Muscle of leg (tissue), 11 donors: ENCODE results near the gene SPEF1. TPM values are rescaled to one million over a fixed set of nuclear protein-coding genes. Genes with fewer than 3 reads are reported as not detected.

ENCODE experiments used
- DNase-seq: peaks from one replicate; pipeline ENCODE4 v3.0.0; 2013
- H3K27ac ChIP-seq: one replicate; pipeline ENCODE4 v1.5.1; 2013; ENCODE audit warnings: mild to moderate bottlenecking, low read length, control low read depth
- H3K27me3 ChIP-seq: one replicate; pipeline ENCODE4 v1.6.1; 2013; ENCODE audit warnings: low read length; ENCODE audit not compliant: control insufficient read depth, insufficient read depth
- H3K36me3 ChIP-seq: one replicate; pipeline ENCODE4 v1.6.1; 2013; ENCODE audit warnings: low read length; ENCODE audit not compliant: control insufficient read depth, insufficient read depth
- H3K4me1 ChIP-seq: one replicate; pipeline ENCODE4 v1.6.1; 2013; ENCODE audit warnings: low read length; ENCODE audit not compliant: control insufficient read depth, insufficient read depth
- H3K4me3 ChIP-seq: one replicate; pipeline ENCODE4 v1.5.1; 2013; ENCODE audit warnings: low read length, control low read depth
- H3K9me3 ChIP-seq: replicated peaks from 2 replicates; pipeline ENCODE4 v1.6.1; 2013; ENCODE audit warnings: low read depth, low read length; ENCODE audit not compliant: control insufficient read depth
- WGBS: methylation state at CpG from one replicate; pipeline ENCODE4 v1.1.5; 2013; ENCODE audit warnings: missing lambda C conversion rate; ENCODE audit not compliant: insufficient coverage; 5-methylcytosine and 5-hydroxymethylcytosine counted together
- polyA plus RNA-seq, 8 donors: library from polyadenylated mRNA; unstranded; fragments of 120-200 nt; gene quantifications; one replicate each; pipeline versions ENCODE4 v1.2.1 to v1.2.3, GENCODE V29; 2013; ENCODE audit warnings: inconsistent platforms in 1 of 8, low replicate concordance in 1 of 8; ENCODE audit not compliant: insufficient read length in 8 of 8, insufficient read depth in 1 of 8
- total RNA-seq: library from RNA; stranded (reverse); fragments of 120-200 nt; gene quantifications from one replicate; pipeline ENCODE4 v1.2.4, GENCODE V29; 2013

The SPEF1 gene
- total and polyA plus RNA-seq, 9 donors: 0.09 to 0.21 (median 0.12) TPM; not detected in 6

DNA sequence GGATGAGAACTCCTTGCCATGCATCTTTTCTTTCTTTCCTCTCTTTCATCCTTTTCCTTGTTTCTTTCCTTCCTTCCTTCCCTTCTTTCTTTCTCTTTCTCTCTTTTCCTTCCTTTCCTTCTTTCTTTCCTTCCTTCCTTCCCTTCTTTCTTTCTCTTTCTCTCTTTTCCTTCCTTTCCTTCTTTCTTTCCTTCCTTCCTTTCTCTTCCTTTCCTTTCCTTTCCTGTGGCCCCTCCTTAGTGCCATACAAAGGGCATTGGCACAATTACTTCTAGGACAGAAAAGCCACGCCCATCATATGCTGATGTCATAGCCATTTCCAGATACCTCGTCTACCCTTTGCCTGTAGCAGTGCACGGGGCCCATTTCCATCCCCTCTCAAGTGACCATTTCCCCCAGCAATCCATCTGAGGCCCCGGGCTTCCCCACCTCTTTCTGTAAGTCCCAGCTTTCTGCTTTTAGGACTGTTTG lies 7.5 kb upstream of the SPEF1 start:
- WGBS: 42% methylated on average over 4 of the region's 4 CpGs
- DNase-seq: peak; percentile 9
- Histone ChIP-seq H3K27me3 (no peaks in the 10 kb centered on the region), H3K4me3 (no peak overlapping the region), H3K4me1 (peaks cover 23% of the 10 kb centered on the region), H3K27ac (no peak overlapping the region), H3K36me3 (peaks cover 12% of the 10 kb centered on the region), H3K9me3 (no peaks in the 10 kb centered on the region)

DNA sequence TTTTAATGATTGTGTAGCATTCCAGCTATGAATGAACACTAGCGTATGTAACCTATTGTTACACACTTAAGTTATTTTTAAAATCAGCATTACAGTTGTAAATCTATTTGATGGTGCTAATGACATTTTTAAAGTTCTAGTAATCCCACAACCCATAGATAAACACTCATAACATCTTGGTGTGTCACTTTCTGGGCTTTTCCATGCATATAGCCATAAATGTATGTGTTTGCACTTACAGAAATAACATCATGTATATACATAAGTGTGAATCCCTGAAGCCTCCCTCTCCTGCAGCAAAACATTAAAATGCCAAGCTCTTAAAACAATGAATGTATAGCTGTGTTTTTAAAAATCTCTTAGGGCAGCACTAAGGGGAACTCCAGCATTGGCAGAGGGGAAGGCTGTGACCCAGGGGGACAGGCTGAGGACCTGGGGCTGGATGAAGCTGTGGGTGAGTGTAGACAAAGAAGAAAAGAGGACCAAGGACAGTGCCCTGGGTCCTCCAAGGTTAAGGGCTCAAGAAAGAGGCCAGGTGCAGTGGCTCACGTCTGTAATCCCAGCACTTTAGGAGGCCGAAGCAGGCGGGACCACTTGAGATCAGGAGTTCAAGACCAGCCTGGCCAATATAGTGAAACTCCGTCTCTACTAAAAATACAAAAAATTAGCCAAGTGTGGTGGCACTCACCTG lies 6.2 kb upstream of the SPEF1 start:
- DNase-seq: peak; percentile 17
- no peaks in the 10 kb centered on the region for H3K9me3 ChIP-seq
- H3K36me3 ChIP-seq: peaks cover 16% of the 10 kb centered on the region
- WGBS: 58% methylated on average over 2 of the region's 5 CpGs
- peak overlapping the region; percentile 36 for H3K4me3 ChIP-seq
- H3K27me3 ChIP-seq: no peaks in the 10 kb centered on the region
- no peak overlapping the region for H3K27ac ChIP-seq
- H3K4me1 ChIP-seq: peaks cover 30% of the 10 kb centered on the region

DNA sequence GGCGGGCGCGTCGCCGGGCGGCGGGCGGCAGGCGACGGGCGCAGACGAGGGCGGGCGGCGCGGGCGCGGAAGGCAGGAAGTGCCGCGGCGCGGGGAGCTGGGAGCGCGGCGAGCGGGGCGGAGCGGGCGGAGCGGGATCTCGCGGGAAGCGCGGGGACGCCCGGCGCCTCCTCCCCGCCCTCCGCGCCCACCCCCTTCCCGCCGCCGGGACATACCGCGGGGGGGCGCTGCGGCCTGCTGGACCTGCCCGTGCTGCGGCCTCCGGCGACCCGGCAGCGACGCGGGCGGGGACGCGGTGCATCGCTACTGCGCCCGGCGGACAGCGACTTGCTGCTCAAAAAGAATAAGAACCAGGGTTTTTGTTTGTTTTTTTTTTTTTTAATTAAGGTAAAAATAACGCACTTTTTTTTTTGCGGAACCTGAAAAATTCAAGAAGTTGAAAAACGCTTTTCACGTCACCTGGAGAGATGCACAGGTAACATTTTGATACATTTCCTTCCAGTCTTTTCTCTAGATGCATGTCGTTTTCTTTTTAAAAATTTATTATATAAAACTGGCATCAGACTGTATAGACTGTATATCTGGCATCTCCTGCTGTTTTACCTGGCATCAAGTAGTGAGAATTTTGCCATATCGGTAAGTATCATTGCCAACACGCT lies 5.5 kb upstream of the SPEF1 start, which contains the start of gene CENPB:
CENPB (minus strand) TSS at position 76 of the 659 bp plus-strand sequence. CDS start 257 bp downstream, outside the sequence.
- DNase-seq: peak; percentile 95
- Histone ChIP-seq H3K4me1 (peaks cover 30% of the 10 kb centered on the region), H3K36me3 (peaks cover 17% of the 10 kb centered on the region), H3K27ac (peak within 1 kb of the TSS; percentile 72), H3K27me3 (no peaks in the 10 kb centered on the region), H3K4me3 (peak within 1 kb of the TSS; percentile 73), H3K9me3 (no peaks in the 10 kb centered on the region)
- under 1% methylated on average over 59 of the region's 70 CpGs for WGBS

DNA sequence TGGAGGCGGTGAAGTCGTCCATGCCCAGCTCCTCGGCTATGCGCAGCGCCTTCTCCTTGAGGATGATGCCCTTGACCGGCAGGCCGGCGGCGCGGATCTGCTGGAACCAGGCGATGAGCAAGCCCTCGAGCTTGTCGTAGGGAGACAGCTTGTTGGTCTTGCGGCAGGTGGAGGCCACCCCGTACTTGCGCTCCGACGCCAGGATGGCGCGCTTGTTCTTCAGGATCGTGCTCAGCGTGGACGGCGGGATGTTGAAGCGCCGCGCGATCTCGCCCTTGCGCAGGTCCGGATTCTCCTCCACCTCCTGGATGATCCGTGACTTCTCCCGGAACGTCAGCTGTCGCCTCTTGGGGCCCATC lies 4.9 kb upstream of the SPEF1 start:
- peak; percentile 79 for DNase-seq
- Histone ChIP-seq H3K27ac (peak overlapping the region; percentile 72), H3K27me3 (no peaks in the 10 kb centered on the region), H3K36me3 (peaks cover 20% of the 10 kb centered on the region), H3K4me1 (peaks cover 35% of the 10 kb centered on the region), H3K4me3 (peak overlapping the region; percentile 73), H3K9me3 (no peaks in the 10 kb centered on the region)
- WGBS: under 1% methylated on average over 35 of the region's 35 CpGs

DNA sequence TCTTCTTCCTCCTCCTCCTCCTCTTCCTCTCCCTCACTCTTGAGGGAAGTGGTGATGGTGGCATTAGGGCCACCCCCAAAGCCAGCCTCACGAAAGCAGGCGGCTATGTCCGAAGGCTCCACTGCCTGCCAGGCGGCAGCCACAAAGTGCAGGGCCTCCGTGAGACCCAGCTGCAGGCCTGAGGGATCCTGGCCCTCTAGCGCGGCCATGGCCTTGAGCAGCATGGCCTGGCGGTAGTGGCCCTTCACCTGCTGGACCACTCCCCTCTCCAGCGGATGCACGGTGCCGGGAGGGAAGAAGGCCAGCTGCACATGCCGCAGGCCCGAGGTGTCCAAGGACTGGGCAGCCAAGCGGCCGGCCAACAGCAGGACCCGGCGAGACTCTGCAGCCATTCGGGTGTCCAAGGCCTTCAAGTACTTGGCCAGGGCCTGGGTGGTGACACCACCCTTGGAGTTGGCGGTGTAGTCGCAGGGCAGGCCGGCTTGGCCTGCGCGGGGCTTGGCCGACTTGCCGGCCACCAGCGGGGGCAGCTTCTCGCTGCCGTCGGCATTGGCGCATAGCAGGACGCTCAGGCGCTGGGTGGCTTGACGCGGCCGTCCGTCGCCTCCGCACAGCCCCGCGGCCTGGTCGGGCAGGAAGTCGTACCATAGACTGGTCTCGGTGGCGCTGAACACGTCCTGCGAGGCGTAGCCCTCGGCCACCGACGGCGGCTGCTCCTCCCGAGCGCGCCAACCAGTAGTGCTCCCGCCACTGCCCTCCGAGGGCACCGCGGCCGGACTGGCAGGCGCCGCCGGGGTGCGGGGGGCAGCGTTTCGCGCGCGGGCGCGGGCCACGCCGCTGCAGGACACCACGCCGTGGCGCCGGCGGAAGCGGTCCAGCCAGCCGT lies 4.2 kb upstream of the SPEF1 start:
- H3K4me3 ChIP-seq: peak overlapping the region; percentile 73
- H3K36me3 ChIP-seq: peaks cover 20% of the 10 kb centered on the region
- DNase-seq: peak; percentile 36
- H3K4me1 ChIP-seq: peaks cover 39% of the 10 kb centered on the region
- peak overlapping the region; percentile 72 for H3K27ac ChIP-seq
- H3K27me3 ChIP-seq: no peaks in the 10 kb centered on the region
- 22% methylated on average over 76 of the region's 79 CpGs for WGBS
- no peaks in the 10 kb centered on the region for H3K9me3 ChIP-seq

DNA sequence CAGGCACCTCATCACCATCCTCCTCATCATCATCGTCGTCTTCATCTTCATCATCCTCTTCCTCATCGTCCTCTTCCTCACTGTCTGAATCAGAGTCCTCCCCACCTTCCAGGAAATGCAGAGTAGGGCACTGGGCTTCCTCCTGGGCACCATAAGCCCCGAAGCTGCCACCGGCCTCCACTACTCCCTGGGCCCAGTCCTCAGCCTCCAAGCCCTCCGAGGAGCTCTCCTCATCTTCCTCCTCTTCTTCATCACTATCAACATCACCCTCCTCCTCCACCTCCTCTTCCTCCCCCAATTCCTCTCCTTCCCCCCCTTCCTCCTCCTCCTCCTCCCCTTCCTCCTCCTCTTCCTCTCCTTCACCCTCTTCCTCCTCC lies 3.6 kb upstream of the SPEF1 start:
- Histone ChIP-seq H3K27ac (no peak overlapping the region), H3K36me3 (peaks cover 20% of the 10 kb centered on the region), H3K4me1 (peaks cover 39% of the 10 kb centered on the region), H3K4me3 (no peak overlapping the region), H3K9me3 (no peaks in the 10 kb centered on the region), H3K27me3 (no peaks in the 10 kb centered on the region)
- DNase-seq: no peak
- WGBS: 86% methylated on average over 6 of the region's 6 CpGs

DNA sequence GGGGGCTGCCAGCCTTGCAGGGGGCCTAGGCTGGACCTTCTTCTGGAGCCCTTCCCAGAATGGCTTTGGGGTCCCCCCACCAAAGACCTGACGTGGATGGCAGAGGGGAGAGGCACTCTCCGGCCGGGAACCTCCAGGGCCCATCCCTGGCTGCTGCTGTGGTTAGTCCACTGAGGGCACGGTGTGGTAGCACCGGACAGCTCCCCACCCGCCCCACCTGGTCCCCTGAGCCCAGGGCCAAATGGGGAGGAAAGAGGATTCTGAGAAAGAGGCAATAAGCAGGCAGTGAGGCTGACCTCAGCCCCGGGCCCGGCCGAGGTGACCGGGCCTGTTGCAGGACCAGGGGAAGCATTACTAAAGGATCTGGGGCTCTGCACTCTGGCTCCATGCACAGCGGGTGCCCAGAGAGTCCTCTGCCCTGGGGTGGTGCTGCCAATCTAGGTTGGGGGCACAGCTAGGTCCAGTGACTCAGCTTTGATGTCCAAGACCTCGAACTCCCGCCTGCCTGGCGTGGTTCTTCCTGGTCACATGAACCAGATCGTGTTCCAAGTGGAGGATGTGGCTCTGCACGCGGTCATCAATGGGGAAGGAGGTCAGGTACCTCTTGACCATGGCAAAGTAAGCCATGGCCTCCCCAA lies 3.1 kb upstream of the SPEF1 start:
- DNase-seq: peak; percentile 34
- peaks cover 4% of the 10 kb centered on the region for H3K27me3 ChIP-seq
- no peak overlapping the region for H3K4me3 ChIP-seq
- H3K4me1 ChIP-seq: peaks cover 39% of the 10 kb centered on the region
- H3K36me3 ChIP-seq: peaks cover 20% of the 10 kb centered on the region
- WGBS: 86% methylated on average over 16 of the region's 17 CpGs
- no peaks in the 10 kb centered on the region for H3K9me3 ChIP-seq
- H3K27ac ChIP-seq: no peak overlapping the region

DNA sequence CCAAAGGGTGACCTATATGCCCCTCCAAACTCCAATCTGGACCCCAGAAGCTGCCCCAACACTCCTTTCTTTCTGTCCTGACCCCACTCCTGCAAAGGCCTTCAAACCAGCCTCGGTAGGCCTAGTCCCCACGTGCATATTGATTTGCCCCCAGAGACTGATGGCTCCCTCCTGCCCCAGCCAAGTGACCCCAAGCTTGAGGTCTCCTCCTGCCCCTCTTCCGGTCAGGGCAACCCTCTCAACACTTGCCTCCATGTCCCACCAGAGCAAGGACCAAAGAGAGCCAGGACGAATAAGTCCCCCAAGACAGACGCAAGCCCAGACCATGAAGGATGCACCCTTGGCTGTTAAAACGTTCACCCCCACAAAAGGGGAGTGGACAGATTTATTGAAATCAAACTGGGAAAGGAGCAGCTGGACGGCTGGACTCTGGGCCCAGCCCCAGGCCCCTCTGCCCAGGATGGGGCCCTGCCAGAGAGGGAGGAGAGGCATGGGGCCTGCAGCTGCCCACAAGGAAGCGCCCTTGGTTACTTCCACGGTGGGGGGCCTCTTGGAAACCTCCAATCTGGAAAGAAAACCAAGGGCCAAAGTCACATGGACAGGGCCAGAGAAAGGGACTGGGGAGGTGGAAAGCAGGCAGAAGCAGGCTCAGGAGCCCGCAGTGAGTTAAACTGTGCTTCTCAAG lies 2.4 kb upstream of the SPEF1 start:
- peak; percentile 32 for DNase-seq
- Histone ChIP-seq H3K9me3 (no peaks in the 10 kb centered on the region), H3K27me3 (peaks cover 11% of the 10 kb centered on the region), H3K27ac (no peak overlapping the region), H3K4me1 (peaks cover 39% of the 10 kb centered on the region), H3K4me3 (no peak overlapping the region), H3K36me3 (peaks cover 20% of the 10 kb centered on the region)
- WGBS: 61% methylated on average over 7 of the region's 10 CpGs

DNA sequence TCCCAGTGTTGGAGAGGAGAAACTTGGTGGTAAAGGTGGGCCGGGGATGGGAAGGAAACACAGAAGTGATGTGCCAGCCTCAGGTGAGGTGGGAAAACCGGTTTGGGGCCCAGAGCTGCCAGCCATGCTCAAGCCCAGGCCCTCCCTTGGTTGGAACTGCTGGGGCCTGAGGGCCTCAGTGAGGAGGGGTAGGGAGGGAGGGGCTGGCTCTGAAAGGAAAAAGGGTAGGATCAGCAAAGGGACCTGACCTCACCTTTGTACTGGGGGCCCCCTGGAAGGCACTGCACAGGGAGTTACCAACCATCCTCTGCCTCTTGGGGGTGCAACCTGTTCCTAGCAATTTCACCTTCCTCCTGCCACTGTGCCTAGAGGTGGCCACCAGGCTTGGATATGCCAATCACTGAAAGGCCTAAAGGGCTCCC lies 1.8 kb upstream of the SPEF1 start:
- no peaks in the 10 kb centered on the region for H3K9me3 ChIP-seq
- peak; percentile 15 for DNase-seq
- 65% methylated on average over 2 of the region's 2 CpGs for WGBS

More for the DNA sequence above, 1.8 kb upstream of the SPEF1 start:
- Histone ChIP-seq H3K36me3 (peaks cover 20% of the 10 kb centered on the region), H3K4me3 (no peak overlapping the region), H3K4me1 (peaks cover 44% of the 10 kb centered on the region), H3K27ac (no peak overlapping the region), H3K27me3 (peaks cover 17% of the 10 kb centered on the region)
